Epithelial cell of esophagus (primary cell): ENCODE measurements around the gene TRPM3.
A peak's percentile ranks its signal among the peaks of the same experiment; 100 is the strongest.

Experiments used
- DNase-seq: peaks from one replicate; pipeline ENCODE4 v3.0.0; 2010; ENCODE audit warnings: low read depth
- H3K4me3 ChIP-seq: 2 replicates; pipeline ENCODE4 v1.5.1; 2011; ENCODE audit warnings: mild to moderate bottlenecking, low read length, control low read depth
- CTCF ChIP-seq: IDR thresholded peaks from 2 replicates; pipeline ENCODE4 v1.5.1; 2011; ENCODE audit warnings: low read depth, mild to moderate bottlenecking, low read length, control low read depth, inconsistent platforms; ENCODE audit not compliant: insufficient read depth; ENCODE audit errors: missing control alignments

TRPM3 gene

GRCh38 chr9:70613024-70613768 is 508.2 kb downstream of the TRPM3 start:
- DNase-seq = no peak
- no peak overlapping the region for H3K4me3 ChIP-seq
- no peak for TF ChIP-seq CTCF

GRCh38 chr9:70610287-70610644 is 511.2 kb downstream of the TRPM3 start:
- no peak for DNase-seq
- no peak overlapping the region for H3K4me3 ChIP-seq
- TF ChIP-seq CTCF = no peak

GRCh38 chr9:70609542-70610286 is 511.7 kb downstream of the TRPM3 start:
- no peak for TF ChIP-seq CTCF
- no peak overlapping the region for H3K4me3 ChIP-seq
- DNase-seq = peak; percentile 85

GRCh38 chr9:70609011-70609410 is 512.4 kb downstream of the TRPM3 start:
- TF ChIP-seq CTCF = no peak
- no peak for DNase-seq
- H3K4me3 ChIP-seq = no peak overlapping the region

- TF ChIP-seq CTCF = no peak
- no peak for DNase-seq
- no peak overlapping the region for H3K4me3 ChIP-seq
Measured at GRCh38 chr9:70607926-70608325, 513.5 kb downstream of the TRPM3 start.

GRCh38 chr9:70607329-70607728 is 514.1 kb downstream of the TRPM3 start:
- DNase-seq = no peak
- no peak for TF ChIP-seq CTCF
- no peak overlapping the region for H3K4me3 ChIP-seq
